GM18498 (cell line): Measurements from ENCODE around the gene ABAT.
"Not testable (repeated sequence)": the region's sequence is repeated elsewhere in the genome, so short reads cannot be mapped to it uniquely, and the experiment has no call there.

Source experiments
- ATAC-seq: cut with Tn5 transposase; IDR thresholded peaks from one replicate; pipeline ENCODE4 v1.9.1; 2021; ENCODE audit warnings: mild to moderate bottlenecking, moderate library complexity; ENCODE audit not compliant: unreplicated experiment

Gene ABAT

GRCh38 chr16:8678068-8678927, 3.9 kb downstream of the ABAT start:
- ATAC-seq, result no peak

GRCh38 chr16:8679151-8679550, 4.7 kb downstream of the ABAT start:
- ATAC-seq, result no peak

- no peak for ATAC-seq
Measured at GRCh38 chr16:8682551-8683259, 8.3 kb downstream of the ABAT start.

DNA sequence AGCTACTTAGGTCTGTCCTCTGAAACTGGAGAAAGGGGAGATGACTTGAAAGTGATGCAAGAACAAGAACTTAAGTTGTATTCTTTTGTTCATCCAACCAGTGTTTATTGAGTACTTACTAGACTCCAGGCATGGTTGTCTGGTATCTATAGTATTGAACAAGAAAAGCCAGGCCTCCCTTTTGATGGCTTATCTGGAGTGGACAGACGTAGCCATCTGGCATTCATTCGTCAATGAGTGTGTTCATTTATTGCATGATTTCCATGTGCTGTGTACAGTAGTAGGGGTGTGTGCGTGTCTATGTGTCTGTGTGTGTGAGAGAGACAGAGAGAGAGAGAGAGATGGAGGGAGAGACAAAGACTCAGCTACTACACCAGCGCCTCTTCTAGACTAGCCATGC, 9.2 kb downstream of the ABAT start:
- ATAC-seq, result no peak

GRCh38 chr16:8685617-8686016, 11.2 kb downstream of the ABAT start:
- no peak for ATAC-seq

- no peak for ATAC-seq
Measured at GRCh38 chr16:8686031-8686621, 11.7 kb downstream of the ABAT start.

DNA sequence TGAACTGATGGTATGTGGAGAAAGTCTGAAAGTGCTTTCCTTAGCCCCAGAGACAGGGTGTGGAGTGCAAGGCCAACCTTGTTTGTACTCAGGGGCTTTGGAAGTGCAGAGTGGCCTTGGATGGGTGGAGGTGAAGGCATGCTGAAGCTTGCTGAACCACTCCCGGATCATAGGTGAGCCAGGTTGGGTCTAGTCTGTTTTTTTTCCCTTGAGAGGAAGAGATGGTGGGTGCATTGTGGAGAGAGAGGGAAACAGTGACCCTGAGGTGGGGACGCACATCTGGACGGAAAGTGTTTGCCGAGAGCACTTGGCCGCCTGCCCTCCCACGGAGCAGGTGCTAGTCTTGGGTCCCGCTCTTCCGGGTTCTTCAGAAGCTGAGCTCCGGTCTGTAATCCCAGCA, 12.5 kb downstream of the ABAT start:
- no peak for ATAC-seq

DNA sequence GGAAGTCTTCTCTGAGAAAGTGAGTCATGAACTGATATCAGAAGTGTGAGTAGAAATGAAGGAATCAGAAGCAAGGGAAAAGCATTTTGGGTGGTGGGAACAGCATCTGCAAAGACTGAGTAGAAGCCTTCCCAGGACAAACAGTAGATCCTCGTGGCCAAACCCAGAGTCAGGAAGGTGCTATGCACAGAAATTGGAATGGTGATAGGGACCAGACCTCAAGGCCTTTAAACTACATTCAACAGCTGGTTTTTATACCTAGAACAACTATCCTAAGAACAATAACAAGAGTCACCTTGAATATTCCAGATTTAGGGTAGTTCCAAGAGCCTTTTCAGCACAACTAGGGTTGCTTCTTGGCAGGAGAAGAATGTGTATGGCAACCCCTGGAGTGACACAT, 15.3 kb downstream of the ABAT start:
- no peak for ATAC-seq

GRCh38 chr16:8691728-8692127, 17.3 kb downstream of the ABAT start:
- ATAC-seq, result no peak

- no peak for ATAC-seq
Measured at GRCh38 chr16:8694795-8695728, 20.6 kb downstream of the ABAT start.

DNA sequence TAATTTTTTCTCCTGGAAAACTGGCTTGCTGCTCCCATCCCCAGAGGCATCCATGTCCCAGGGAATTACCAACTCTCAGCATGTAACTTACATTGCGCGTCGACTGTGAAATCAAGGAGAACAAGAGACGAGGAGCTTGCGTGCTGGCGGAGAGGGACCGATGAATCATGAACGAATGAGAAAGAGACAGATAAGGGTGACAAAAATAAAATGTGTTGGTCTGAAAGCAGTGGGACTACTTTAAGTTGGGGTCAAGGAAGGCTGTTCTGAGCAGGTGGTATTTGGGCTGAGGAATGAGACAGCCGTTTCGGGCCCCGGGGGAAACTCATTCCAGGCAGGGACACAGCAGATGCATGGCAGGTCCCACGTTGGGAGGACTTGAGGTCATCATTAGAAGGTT, 22.5 kb downstream of the ABAT start:
- no peak for ATAC-seq

- no peak for ATAC-seq
Measured at GRCh38 chr16:8697965-8698364, 23.5 kb downstream of the ABAT start.

DNA sequence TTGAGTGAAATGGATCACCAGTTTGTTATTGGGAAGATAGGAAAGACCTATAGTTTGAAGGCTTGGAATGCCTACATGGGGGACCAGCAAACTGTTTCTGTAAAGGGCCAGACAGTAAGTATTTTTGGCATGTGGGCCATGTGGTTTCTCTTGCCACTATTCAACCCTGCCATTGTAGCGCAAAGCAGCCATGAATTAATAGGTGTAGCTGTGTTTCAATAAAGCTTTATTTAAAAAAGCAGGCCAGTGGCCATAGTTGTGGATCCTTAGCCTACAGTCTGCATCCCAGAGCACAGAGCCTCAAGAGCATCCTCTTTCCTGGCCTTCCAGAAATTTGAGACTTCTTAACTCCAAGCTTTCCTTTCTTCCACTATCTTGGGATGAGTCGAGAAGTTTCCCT, 29.3 kb downstream of the ABAT start:
- ATAC-seq, result no peak

DNA sequence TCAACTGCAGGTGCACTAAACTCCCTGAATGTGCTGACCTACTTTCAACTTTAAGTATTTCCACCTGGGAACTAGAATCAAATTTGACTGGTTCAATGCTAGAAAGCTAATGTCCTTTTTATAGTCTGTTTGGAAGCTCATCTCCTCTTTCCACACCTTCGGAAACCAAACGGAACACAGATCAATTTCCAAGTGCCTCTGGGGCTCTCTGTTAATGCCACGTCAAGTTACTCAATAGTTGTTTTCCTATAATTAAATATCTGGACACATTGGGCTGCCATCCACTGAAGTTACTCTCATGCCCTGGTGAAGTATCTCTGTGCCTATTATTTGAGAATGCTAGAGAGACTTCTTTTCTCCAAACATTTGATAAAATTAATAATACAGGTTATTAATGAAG, 29.7 kb downstream of the ABAT start:
- no peak for ATAC-seq

- ATAC-seq, result not testable (repeated sequence)
Measured at GRCh38 chr16:8705100-8705822, 30.8 kb downstream of the ABAT start.

DNA sequence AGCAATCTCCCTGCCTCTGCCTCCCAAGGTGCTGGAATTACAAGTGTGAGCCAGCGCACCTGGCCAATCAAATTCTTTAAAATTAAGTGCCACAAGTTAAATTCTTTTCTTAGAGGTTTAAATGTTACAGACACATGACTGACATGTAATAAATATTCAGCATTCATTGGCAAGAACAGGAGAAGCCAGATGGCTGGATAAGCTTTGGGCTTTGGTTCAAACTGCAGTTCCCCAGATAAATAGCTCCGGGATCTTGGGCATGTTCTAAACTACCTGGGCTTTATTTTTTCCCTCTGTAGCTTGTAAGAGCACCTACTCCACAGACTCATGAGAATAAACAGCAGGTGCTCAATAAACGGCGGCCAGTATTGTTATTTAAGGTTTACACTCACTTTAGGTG, 34.1 kb downstream of the ABAT start:
- ATAC-seq, result no peak

- no peak for ATAC-seq
Measured at GRCh38 chr16:8712589-8713361, 38.4 kb downstream of the ABAT start.

GRCh38 chr16:8713635-8714172, 39.3 kb downstream of the ABAT start:
- ATAC-seq, result no peak

DNA sequence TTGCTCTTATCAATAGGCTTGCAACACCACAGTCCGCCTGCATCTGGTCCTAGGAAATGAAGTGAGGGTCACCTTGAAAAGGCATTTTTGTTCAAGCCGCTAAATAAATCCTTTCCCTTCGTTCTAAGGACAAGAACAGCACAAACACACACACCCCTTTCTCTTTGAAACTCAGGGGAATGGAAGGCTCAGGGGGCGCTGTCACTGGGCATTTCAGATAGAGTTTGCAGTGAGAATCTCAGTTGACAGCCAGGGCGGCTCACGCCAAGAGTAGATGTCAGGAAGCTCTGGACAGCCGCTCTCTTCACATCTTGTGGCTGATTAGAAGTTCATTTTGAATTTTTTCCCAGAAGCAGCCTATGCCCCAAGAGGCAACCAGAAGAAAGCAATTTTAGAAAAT, 39.8 kb downstream of the ABAT start:
- no peak for ATAC-seq
